CD4-positive, alpha-beta T cell treated with Interleukin-6 at 100 ng/mL for 8 hours (primary cell): ENCODE data around the gene NES.
A peak's percentile ranks its signal among the peaks of the same experiment; 100 is the strongest.

Experiments
- DNase-seq: peaks from one replicate; pipeline ENCODE4 v3.0.0-alpha.2; 2020; ENCODE audit warnings: mixed read lengths, low spot score

NES gene, protein sequence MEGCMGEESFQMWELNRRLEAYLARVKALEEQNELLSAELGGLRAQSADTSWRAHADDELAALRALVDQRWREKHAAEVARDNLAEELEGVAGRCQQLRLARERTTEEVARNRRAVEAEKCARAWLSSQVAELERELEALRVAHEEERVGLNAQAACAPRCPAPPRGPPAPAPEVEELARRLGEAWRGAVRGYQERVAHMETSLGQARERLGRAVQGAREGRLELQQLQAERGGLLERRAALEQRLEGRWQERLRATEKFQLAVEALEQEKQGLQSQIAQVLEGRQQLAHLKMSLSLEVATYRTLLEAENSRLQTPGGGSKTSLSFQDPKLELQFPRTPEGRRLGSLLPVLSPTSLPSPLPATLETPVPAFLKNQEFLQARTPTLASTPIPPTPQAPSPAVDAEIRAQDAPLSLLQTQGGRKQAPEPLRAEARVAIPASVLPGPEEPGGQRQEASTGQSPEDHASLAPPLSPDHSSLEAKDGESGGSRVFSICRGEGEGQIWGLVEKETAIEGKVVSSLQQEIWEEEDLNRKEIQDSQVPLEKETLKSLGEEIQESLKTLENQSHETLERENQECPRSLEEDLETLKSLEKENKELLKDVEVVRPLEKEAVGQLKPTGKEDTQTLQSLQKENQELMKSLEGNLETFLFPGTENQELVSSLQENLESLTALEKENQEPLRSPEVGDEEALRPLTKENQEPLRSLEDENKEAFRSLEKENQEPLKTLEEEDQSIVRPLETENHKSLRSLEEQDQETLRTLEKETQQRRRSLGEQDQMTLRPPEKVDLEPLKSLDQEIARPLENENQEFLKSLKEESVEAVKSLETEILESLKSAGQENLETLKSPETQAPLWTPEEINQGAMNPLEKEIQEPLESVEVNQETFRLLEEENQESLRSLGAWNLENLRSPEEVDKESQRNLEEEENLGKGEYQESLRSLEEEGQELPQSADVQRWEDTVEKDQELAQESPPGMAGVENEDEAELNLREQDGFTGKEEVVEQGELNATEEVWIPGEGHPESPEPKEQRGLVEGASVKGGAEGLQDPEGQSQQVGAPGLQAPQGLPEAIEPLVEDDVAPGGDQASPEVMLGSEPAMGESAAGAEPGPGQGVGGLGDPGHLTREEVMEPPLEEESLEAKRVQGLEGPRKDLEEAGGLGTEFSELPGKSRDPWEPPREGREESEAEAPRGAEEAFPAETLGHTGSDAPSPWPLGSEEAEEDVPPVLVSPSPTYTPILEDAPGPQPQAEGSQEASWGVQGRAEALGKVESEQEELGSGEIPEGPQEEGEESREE (N-terminal part only)

DNA sequence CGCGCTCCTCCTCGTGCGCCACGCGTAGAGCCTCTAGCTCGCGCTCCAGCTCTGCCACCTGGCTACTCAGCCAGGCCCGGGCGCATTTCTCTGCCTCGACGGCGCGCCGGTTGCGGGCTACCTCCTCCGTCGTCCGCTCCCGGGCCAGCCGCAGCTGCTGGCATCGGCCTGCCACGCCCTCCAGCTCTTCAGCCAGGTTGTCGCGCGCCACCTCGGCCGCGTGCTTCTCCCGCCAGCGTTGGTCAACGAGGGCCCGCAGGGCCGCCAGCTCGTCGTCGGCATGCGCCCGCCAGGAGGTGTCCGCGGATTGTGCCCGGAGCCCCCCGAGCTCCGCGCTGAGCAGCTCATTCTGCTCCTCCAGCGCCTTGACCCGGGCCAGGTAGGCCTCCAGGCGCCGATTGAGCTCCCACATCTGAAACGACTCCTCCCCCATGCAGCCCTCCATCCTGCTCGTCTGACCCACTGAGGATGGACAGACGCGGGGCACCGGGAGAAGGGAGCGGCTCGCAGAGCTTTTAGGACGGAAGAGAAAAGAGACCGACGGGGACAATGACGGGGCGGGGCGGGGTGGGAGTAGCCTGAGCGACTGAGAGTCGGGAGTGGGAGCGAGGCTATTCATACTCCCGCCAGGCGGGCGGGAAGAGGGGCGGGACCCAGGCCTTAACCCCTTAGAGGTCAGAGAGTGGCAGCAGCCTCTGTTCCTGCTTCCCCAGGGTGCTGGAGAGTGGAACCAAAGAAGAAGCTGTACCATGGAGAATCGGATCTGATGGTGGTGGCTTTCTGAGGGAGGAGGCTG is at the start of gene NES:
TSS of gene NES (minus strand) at position 588 of the 796 bp plus-strand sequence. CDS start at position 445, 143 bp downstream.
- no peak for DNase-seq

DNA sequence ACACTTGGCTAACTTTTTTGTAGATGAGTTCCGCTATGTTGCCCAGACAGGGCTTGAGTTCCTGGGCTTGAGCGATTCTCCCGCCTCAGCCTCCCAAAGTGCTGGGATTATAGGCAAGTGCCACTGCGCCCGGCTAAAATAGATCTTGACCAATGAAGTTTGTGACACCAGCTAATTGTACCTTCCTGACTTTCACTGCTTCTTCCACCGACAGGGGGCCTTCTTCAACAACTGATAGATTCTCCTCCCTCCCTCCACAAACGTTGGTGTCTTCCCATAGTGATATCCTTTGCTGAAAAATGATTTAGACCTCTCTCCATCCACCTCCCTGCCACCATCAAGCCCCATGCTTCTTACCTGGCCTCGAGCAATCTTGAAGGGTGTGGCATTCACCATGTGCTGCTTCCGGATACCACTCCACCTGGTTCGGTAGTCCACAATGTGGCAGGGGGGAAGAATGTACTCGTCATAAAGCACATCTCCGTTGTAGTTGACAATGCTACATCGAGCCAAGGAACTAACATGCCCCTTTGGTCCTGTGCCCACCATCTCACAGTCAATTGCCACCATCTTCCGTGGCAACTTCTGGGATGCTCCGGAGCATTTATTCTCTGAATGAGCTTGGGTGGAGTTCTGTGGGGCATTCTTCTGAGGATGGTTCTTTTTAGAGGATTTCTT is 49.5 kb upstream of the NES start:
- peak; percentile 42 for DNase-seq

DNA sequence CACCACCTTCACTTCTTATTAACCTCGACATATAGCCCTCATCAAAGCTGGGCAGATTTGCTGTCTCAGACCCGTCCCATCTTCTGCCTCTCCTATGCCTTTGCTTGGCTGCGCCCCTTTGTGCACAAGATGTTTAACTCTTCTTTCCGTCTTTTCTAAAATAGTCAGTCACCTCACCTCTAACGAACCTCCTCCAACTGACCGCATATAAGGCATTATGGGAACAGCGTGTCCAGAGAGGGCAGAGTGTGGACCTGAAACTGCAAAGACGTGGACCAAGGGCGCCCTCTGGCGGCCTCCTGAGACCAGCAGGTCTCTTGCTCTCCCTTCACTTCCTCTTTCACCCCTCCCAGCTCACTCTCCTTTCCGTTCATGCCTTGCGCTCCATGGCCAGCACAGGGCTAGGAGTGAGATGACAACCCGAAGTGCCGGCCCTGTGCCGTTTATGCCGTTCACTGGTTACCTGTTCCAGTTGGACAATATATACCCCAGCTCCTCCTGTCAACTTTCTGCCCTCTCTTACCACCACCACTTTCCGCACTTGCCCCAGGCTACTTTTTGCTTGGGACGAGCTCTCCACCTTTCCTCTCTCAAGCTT is 48.6 kb upstream of the NES start:
- DNase-seq: peak; percentile 79

DNA sequence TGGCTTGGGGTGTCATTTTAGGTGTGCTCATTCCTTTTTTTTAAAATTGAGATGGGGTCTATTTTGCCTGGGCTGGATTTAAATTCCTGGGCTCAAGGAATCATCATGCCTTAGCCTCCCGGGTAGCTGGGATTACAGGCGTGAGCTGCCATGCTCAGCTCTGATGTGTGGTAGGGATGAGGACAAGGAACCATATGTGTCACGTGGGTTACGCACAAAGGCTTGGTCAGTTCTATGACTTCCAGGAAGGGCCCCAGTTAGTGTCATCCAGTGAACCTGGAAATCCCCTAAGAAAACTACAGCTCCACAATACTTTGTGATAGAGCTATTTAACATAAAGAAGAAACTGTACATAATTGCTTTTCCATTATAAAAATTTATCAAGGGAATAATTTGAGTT is 44.3 kb upstream of the NES start:
- no peak for DNase-seq

DNA sequence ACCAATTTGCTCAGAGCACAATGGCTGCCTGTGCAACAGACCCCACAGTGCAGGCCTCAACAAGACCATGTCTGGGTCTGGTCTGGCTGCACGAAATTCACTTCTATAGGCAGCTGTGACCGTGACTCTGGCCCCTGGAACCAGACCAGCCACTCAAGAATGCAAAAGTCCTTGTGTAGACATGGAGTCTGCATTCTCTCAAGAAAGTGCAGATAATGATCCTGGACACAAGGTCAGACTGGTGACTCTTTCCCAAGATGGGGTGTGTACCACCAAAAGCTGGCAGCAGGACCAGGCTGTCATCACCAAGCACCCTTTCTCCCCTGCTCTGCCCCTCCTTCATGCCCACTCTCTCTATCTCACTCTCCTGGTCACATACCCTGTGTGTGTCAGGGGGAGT is 43.9 kb upstream of the NES start:
- no peak for DNase-seq

DNA sequence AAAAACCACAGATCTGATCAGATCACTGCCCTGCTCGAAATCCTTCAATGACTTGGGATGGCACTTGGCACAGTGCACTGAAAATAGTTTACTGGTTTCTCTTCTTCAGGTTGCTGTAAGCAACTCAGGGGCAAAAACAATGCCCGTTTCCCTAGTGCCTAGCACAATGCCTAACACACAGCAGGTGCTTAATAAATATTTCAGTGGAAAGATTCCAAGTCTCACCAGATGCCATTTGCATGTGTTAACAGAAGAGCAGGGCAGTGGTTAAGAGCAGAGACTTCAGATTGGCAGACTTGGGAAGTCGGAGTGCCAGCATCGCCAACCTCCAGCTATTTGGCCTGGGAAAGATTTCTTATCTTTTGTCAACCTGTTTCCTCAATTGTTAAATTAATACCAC is 40.1 kb upstream of the NES start:
- DNase-seq: no peak

DNA sequence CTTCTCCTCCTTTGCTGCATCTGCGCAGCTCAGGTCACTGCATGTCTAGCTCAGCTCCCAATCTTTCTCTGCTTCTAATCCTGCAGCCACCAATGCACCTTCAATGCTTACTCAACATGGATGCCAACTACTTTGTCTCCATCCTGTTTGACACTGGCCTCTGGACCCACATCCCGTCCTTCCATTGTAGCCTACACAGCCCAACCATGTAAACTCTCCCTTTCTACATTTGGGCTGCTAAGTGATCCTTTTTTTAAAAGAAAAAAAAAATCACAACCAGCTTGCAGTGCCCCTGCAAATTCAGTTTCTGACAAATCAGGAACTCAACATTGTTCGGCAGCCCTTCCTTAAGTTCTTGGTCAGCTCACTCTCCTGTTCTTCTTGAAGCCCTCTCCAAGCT is 37.6 kb upstream of the NES start:
- no peak for DNase-seq

DNA sequence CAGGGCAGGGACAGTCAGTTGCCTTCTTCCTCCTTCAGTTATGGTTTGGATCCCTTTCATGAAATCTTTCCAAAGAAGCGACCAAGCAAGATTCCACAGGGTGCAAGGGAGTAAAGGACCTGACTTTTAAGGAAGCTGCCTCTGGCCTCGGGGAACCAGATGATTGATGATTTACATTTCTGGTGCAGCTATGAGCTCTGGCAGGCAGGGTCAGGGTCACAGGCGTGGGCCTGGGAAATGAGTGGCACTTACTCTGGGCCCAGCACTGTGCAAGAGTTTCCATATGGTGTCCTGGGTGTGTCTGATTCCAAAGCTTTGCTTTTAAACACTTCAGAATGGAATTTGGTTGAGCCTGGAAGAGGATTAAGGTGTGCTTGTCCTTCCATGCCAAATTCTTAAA is 35.4 kb upstream of the NES start:
- no peak for DNase-seq

DNA sequence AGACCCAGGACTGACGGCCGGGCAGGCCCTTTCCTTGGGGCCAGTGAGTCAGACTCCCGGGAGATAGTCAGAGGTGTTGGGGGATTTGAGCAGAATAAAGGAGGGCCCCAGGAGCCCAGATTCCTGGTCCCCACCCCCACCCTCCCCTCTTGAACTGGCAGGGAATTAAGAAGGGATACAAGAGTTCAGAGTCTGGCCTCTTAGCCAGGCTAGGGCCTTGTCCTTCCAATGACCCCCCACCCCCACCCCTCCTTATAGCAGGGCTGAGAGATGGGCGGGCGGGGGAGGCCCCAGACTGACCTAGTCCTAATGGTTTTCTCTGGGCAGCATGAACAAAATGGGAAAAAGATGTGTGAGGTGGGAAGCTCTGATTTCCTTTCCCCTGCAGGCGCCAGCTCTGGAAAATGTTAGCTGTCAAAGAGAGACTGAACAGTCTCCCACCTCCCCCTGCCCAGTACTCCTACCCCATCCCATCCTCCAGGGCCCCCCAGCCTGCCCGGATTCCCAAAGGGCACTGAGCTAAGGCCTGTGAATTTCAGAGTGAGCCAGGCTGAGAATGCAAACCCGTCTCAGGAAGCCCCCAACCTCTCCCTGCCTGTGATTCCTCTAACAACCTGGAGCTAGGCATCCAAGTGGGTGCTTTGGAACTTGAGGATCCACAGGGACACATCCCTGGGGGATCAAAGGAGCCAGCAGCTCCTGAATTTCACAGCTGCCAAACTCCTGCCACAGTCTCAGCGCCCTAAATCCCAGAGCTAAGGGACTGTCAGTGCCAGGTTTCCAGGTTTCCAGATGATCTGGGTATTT is 34.0 kb upstream of the NES start:
- no peak for DNase-seq

DNA sequence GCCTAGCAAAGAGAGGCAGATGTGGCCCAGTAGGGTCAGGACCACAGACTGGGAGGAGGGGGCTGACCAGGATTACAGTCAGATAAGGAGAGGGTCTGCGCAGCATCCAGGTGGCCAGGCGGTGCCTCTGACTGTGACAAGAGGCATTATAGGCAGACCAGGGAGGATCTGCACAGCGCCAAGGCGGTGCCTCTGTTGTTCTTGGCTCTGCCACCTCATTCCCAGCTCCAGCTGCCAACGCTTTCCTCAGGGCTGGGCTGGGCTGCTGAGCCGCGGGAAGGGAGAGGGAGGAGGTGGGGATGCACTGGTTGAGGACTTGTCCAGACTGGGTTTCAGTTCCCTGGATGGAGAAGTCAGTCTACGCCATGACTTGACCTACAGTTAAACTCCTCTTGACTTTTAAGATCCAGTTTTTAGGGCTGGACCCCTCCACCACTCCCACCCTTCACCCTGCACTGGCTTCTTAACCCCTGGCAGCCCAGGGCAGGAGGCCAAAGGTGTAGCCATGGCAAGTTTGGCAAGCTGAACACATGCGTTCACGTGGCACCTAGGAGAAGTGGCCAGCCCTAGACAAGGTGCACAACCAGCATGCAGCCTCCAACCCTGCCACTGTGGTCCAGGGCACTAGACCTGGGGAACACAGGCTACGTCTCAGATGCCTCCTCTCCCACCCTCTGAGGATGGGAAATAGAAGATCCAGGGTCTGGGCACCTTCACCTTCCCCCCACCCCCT is 32.7 kb upstream of the NES start:
- no peak for DNase-seq

DNA sequence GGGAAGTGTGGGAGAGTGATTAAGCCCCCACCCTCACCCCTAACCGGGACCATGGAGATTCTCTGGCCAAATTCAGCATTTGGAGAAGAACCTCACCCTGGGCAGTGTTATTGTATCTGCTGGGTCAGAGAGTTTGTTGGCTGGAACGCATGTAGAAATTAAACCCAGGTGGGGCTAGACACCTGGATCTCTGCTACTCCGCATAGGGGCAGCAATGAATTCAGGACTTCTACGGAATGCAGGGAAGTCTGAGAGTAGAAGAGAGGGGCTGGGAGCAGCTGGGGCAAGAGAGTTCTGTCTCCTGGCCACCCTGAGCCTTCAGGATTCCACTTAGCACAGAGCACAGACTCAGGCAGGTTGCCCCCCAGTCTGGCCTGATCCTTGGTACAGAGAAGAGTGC is 31.8 kb upstream of the NES start:
- DNase-seq: no peak

DNA sequence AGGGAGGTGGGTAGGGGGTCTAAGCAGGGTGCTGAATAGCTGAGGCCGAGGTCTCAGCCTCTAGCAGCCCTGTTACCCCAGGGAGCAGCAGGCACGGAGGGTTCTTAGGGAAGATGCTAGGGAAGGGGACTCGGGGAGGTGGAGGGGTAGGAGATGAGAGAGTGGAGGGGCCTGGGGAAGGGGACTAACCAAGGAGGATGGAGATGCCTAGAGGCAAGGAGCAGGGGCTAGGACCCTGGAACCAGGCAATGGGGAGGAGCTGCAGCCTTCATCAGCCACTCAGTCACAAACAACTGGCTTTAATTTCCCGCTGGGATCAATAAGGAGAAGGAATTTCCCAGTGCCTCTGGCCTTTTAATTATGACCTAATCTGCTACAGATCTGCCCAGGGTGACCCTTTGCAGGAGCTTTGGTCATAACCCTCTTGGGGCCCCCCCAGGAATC is 31.0 kb upstream of the NES start:
- DNase-seq: no peak

DNA sequence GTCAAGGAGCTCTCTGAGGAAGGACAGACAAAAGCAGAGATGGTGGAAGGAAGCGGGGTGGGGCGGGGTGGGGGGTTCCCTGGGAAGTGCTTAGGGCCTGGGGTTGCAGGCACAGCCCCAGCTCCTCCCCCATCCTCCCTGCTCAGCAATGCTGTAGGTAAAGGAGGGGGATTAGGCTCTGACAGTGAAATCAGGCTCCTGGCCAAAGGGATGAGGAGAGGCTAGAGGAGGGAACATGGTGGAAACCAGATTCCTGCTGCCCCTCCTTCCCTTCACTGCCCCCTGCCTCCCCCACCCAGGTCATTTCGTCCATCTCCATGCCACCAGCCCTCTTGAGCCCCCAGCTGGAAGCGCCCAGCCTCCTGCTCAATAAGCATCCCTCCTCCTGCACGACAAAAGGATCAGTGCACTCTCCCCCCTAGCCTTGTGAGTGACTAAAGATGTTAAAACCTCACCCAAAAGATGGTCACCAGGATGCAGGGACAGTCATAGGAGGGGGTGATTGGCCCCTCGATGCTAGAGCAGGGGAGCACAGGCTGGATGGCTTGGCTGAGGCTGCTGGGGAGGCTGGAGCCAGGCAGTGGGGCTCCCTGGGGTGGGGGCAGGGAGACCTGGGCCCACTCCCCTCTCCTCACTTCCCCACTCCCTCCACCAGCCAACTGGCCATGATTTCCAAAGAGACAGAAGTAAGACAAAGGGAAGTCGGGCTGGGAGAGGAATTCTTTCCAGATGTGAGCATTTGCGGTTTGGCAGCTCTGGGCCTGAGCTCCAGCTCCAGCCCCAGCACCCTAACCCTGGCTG is 30.4 kb upstream of the NES start:
- no peak for DNase-seq

DNA sequence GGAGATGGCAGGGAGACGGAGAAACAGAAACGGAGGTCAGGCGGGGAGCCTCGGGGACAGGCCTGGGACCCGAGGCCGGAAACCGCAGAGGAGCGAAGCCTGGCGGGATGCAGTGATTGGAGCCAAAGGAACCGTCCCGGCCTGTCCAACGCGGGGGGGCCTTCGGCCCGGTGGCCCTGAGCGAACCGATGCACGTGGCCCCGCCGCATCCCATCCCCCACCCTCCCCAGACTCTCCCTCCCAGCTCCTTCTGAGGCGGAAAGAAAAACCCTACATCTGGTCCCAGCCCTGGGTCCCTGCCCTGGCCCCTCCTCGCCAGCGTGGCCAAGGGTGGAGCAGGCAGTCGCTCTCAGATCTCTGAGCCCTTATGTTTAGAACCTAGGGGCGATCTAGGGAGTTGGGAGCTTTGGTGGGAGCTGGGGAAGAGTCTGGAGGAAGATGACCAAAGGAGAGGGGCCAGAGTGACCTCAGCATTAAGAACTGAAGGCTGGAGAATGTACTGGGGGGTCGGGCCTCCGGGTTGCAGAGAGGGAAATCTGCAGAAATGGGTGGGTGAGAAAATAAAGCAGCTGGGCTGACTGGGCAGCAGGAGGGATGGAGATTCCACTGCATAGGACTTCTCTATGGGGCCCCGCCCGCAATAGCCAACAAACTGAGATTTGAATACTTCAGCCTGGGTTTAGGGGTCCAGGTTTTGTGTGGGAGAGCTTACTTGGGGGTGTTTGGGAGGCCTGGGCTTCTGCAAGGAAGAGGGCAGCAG is 29.6 kb upstream of the NES start:
- DNase-seq: no peak

DNA sequence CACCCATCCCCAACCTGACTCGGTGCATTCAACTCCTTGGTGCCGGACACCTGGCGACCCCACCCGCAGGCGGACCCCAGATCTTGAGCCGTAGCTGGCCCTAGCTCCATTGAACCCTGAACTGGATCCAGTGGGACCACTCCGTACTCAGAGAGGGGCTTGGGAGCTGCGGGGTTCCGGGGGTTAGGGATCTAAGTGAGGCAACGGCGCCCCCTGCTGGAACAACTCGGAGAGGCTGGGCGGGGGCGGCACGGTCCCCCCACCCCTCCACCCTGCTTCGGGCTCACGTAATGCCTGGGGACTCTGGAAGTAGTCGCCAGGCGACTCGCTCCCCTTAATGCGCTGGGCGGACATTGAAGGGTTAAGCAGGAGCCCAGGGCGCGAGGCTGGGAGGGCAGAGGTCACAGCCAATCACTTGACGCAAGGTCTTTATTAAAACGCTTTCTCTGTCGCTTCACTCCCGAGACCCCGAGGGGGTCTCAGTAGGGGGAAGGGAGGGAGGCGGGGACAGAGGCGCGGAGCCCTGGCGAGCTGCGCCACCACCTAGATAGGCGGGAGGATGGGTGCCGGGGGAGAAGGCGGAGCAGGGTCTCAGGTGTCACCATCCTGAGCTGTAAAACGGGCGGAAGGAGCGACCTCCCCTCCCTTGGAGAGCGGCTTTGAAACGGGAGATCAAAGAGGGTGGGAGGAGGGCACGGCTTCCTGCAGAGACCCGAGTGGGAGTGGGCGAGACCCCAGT is 28.9 kb upstream of the NES start:
- peak; percentile 55 for DNase-seq

DNA sequence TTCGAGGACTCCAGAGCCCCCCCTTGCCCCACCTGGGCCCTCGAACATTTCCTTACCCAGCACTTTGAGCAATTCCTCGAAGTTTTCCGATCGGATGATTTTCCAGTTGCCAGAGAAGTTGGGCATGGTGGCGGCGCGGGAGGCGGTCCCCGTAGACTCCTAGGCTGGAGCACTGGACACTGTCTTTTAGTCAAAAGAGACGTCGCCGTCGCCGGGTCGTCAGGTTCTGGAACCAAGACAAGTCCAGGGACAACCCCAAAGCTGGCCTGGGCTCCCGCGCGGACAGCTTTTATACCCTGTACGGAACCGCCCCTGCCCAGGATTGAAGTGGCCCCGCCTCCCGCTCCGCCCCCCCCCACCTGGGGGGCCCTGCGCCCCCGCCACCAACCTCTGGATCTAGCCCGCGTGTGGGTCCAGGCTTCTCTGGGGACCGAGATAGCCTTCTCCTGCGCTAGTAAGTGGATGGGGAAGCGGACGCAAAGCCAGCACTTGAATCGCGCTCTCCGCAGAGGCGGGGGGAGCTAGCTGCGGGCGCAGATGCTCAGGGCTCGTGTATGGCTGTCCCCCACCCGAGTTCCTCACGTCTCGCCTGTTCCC is 28.2 kb upstream of the NES start, which contains the start of gene CRABP2:
TSS of gene CRABP2 (minus strand) at position 263 of the 597 bp plus-strand sequence. CDS start at position 126, 137 bp downstream.
- no peak for DNase-seq
